HT1080 (cell line): Measurements from ENCODE around the gene TUBB1. TPM values are rescaled to one million over a fixed set of nuclear protein-coding genes. Genes with fewer than 3 reads are reported as not detected.

Experiments
- total RNA-seq: library from RNA; depleted of rRNA; stranded (reverse); fragments of >200 nt; shearing (Covaris generic); gene quantifications from 2 replicates; pipeline ENCODE4 v1.2.3, GENCODE V29; 2014; rRNA removed

Gene TUBB1
- total RNA-seq, 1 experiment from 2014 or later, result not detected

Other genes starting within 250 kb of the TUBB1 start
- gene GNAS-AS1, start 168.5 kb upstream of the TUBB1 start, total RNA-seq, result 5.0 and 6.0 TPM in 2 replicates
- gene GNAS, start 166.7 kb upstream of the TUBB1 start, total RNA-seq, result 363 and 418 TPM in 2 replicates
- gene NELFCD, start 38.2 kb upstream of the TUBB1 start, total RNA-seq, result 66.5 and 92.4 TPM in 2 replicates
- gene CTSZ, start 12.2 kb upstream of the TUBB1 start, total RNA-seq, result 95.5 and 110 TPM in 2 replicates
- gene ATP5F1E, start 12.9 kb downstream of the TUBB1 start, total RNA-seq, result 33.9 and 42.1 TPM in 2 replicates
- gene PRELID3B, start 23.4 kb downstream of the TUBB1 start, total RNA-seq, result 87.6 and 93.3 TPM in 2 replicates
- not detected in 2 replicates for gene ZNF831, start 144.4 kb downstream of the TUBB1 start, total RNA-seq